Adrenal gland (tissue), 5 donors: ENCODE results near the gene AQP4.

Experiments used
- POLR2A ChIP-seq, 2 donors: fragments of 450-650 bp; IDR thresholded peaks; one replicate each; pipeline ENCODE4 v1.6.1; 2017; ENCODE audit warnings: antibody characterized with exemption in 2 of 2, mild to moderate bottlenecking in 2 of 2, moderate library complexity in 1 of 2
- TF ChIP-seq, protein P1 (sequence below), 6 experiments: fragments of 450-650 bp in 4 of 6; fragments of 200-600 bp in 2 of 6; sonication (generic) in 1 of 6; IDR thresholded peaks; 1 replicate in 5 of 6; 2 replicates in 1 of 6; pipeline versions ENCODE4 v1.5.1 to v1.8.0; 2016 to 2021; ENCODE audit warnings: antibody characterized with exemption in 6 of 6, mild to moderate bottlenecking in 2 of 6, moderate library complexity in 1 of 6
- donor health status: DM: no; HTN: no; CAD: no.

DNA sequence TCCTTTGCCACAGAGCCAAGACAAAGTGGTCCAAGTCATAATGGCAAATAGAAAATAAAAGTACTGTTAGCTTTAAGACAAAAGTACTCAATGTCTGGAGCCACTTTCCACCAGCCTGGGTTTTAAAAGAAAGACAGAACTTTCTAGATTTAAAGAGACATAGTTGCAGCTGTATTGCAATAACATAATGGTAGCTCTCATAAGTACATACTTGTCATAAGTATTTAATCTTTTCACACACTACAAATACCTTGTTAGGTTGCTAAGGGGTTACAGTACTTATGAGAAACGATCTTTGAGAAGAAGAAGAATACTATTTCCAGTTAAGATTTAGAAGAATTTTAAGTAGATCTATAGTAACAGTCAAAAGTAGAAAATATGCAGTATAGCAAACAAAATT, 28.9 kb upstream of the AQP4 start:
- no peak for TF ChIP-seq POLR2A (IDR thresholded peaks at IDR 0.05)
- TF ChIP-seq, protein P1, sequence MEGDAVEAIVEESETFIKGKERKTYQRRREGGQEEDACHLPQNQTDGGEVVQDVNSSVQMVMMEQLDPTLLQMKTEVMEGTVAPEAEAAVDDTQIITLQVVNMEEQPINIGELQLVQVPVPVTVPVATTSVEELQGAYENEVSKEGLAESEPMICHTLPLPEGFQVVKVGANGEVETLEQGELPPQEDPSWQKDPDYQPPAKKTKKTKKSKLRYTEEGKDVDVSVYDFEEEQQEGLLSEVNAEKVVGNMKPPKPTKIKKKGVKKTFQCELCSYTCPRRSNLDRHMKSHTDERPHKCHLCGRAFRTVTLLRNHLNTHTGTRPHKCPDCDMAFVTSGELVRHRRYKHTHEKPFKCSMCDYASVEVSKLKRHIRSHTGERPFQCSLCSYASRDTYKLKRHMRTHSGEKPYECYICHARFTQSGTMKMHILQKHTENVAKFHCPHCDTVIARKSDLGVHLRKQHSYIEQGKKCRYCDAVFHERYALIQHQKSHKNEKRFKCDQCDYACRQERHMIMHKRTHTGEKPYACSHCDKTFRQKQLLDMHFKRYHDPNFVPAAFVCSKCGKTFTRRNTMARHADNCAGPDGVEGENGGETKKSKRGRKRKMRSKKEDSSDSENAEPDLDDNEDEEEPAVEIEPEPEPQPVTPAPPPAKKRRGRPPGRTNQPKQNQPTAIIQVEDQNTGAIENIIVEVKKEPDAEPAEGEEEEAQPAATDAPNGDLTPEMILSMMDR (IDR thresholded peaks at IDR 0.05) = no peak
